Erythroblast (primary cell): ENCODE results near the gene SLC35B1.

Experiments used
- GATA1 ChIP-seq: IDR thresholded peaks from 2 replicates; pipeline ENCODE4 v1.6.1; 2011; ENCODE audit warnings: low read depth, mild to moderate bottlenecking, control low read depth, low read length, moderate library complexity
- POLR2A ChIP-seq: IDR thresholded peaks from 2 replicates; pipeline ENCODE4 v1.6.1; 2011; ENCODE audit warnings: mild to moderate bottlenecking, low read length

DNA sequence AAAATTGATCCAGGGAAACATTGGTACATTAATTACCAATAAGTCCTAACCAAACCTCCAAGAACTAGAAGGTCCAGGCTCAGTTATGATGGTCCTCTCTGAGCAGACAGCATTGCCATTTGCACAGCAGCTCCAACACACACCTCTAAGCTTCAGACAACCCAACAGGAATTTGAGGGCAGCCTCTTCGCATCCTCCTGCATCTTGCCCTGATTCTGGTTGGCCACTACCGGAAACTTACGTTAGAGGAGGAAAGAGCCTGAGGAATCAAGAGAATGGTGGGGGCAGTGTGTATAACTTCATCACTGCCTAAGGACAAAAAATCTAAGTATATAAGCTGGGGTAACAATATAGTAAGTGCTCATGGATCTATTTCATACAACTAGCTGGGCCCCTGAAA lies 40.5 kb upstream of the SLC35B1 start:
- no peak for TF ChIP-seq POLR2A
- TF ChIP-seq GATA1, result no peak
